H9 (cell line): ENCODE results near the gene NDUFV3. TPM values are rescaled to one million over a fixed set of nuclear protein-coding genes. Genes with fewer than 3 reads are reported as not detected.

ENCODE experiments used
- DNase-seq: peaks from one replicate; pipeline ENCODE4 v3.0.0-alpha.2; 2017
- H2AFZ ChIP-seq: one replicate; pipeline ENCODE4 v1.6.1; 2013; ENCODE audit warnings: mild to moderate bottlenecking, low read length, control low read depth, moderate library complexity
- H2AK5ac ChIP-seq: 2 replicates; pipeline ENCODE4 v1.6.1; 2013; ENCODE audit warnings: low read length, control low read depth, mixed read lengths; ENCODE audit not compliant: insufficient read length
- H2BK120ac ChIP-seq: one replicate; pipeline ENCODE4 v1.6.1; 2013; ENCODE audit warnings: low read depth, mild to moderate bottlenecking, low read length, control low read depth, inconsistent platforms; ENCODE audit not compliant: poor library complexity, severe bottlenecking
- H2BK12ac ChIP-seq: 2 replicates; pipeline ENCODE4 v1.6.1; 2013; ENCODE audit warnings: low read length, control low read depth, mixed read lengths, low read depth; ENCODE audit not compliant: insufficient read length
- H2BK15ac ChIP-seq: 2 replicates; pipeline ENCODE4 v1.6.1; 2013; ENCODE audit warnings: low read depth, low read length, control low read depth
- H2BK20ac ChIP-seq: one replicate; pipeline ENCODE4 v1.6.1; 2013; ENCODE audit warnings: low read depth, mild to moderate bottlenecking, low read length, control low read depth, inconsistent platforms; ENCODE audit not compliant: poor library complexity, severe bottlenecking
- H2BK5ac ChIP-seq: 2 replicates; pipeline ENCODE4 v1.6.1; 2013; ENCODE audit warnings: low read length, control low read depth, mixed read lengths; ENCODE audit not compliant: insufficient read length
- H3K14ac ChIP-seq: 2 replicates; pipeline ENCODE4 v1.6.1; 2013; ENCODE audit warnings: low read length, control low read depth; ENCODE audit not compliant: insufficient read depth
- H3K18ac ChIP-seq: 2 replicates; pipeline ENCODE4 v1.6.1; 2013; ENCODE audit warnings: low read depth, mild to moderate bottlenecking, mixed read lengths, low read length, control low read depth; ENCODE audit not compliant: insufficient read length
- H3K23ac ChIP-seq: 2 replicates; pipeline ENCODE4 v1.6.1; 2013; ENCODE audit warnings: low read length, control low read depth, mixed read lengths, low read depth; ENCODE audit not compliant: insufficient read length
- H3K23me2 ChIP-seq: 2 replicates; pipeline ENCODE4 v1.6.1; 2013; ENCODE audit warnings: low read depth, mild to moderate bottlenecking, mixed read lengths, low read length, control low read depth; ENCODE audit not compliant: insufficient read length, poor library complexity, severe bottlenecking
- H3K27ac ChIP-seq: 2 replicates; pipeline ENCODE4 v1.5.1; 2013; ENCODE audit warnings: low read length, control low read depth, mixed read lengths, low read depth; ENCODE audit not compliant: insufficient read length
- H3K27me3 ChIP-seq: 2 replicates; pipeline ENCODE4 v1.6.1; 2013; ENCODE audit warnings: low read length, control low read depth, inconsistent platforms; ENCODE audit not compliant: insufficient read depth
- H3K4ac ChIP-seq: 2 replicates; pipeline ENCODE4 v1.6.1; 2013; ENCODE audit warnings: low read depth, mild to moderate bottlenecking, control low read depth, inconsistent platforms, low read length, moderate library complexity
- H3K4me1 ChIP-seq: 2 replicates; pipeline ENCODE4 v1.6.1; 2013; ENCODE audit warnings: low read length, control low read depth, inconsistent platforms; ENCODE audit not compliant: insufficient read depth
- H3K4me2 ChIP-seq: 2 replicates; pipeline ENCODE4 v1.6.1; 2013; ENCODE audit warnings: low read length, control low read depth, mixed read lengths; ENCODE audit not compliant: insufficient read length, insufficient read depth
- H3K56ac ChIP-seq: 2 replicates; pipeline ENCODE4 v1.6.1; 2013; ENCODE audit warnings: low read depth, mild to moderate bottlenecking, mixed read lengths, low read length, control low read depth; ENCODE audit not compliant: insufficient read length
- H3K79me1 ChIP-seq: 2 replicates; pipeline ENCODE4 v1.6.1; 2013; ENCODE audit warnings: low read depth, mild to moderate bottlenecking, moderate library complexity, low read length, control low read depth, inconsistent platforms; ENCODE audit not compliant: insufficient read depth, poor library complexity, severe bottlenecking
- H3K79me2 ChIP-seq: 2 replicates; pipeline ENCODE4 v1.6.1; 2013; ENCODE audit warnings: low read length, control low read depth, inconsistent platforms; ENCODE audit not compliant: insufficient read depth
- H3K9ac ChIP-seq: 2 replicates; pipeline ENCODE4 v1.6.1; 2013; ENCODE audit warnings: low read length, control low read depth, mixed read lengths; ENCODE audit not compliant: insufficient read length; ENCODE audit errors: extremely low read depth
- H3K9me3 ChIP-seq: one replicate; pipeline ENCODE4 v1.6.1; 2013; ENCODE audit warnings: low read depth, low read length, inconsistent platforms; ENCODE audit not compliant: control insufficient read depth
- H3T11ph ChIP-seq: one replicate; pipeline ENCODE4 v1.6.1; 2013; ENCODE audit warnings: mild to moderate bottlenecking, low read length, control low read depth, inconsistent platforms
- H4K20me1 ChIP-seq: one replicate; pipeline ENCODE4 v1.6.1; 2013; ENCODE audit not compliant: control insufficient read depth, insufficient read length, insufficient read depth
- H4K5ac ChIP-seq: 2 replicates; pipeline ENCODE4 v1.6.1; 2013; ENCODE audit warnings: low read depth, mild to moderate bottlenecking, mixed read lengths, low read length, control low read depth; ENCODE audit not compliant: insufficient read length
- H4K8ac ChIP-seq: replicated peaks from 2 replicates; pipeline ENCODE4 v1.6.1; 2013; ENCODE audit warnings: low read length, control low read depth, mixed read lengths, low read depth; ENCODE audit not compliant: insufficient read length
- H4K91ac ChIP-seq: 2 replicates; pipeline ENCODE4 v1.6.1; 2013; ENCODE audit warnings: low read depth, mild to moderate bottlenecking, moderate library complexity, mixed read lengths, low read length, control low read depth; ENCODE audit not compliant: insufficient read length
- H3K27ac Mint-ChIP-seq, 3 experiments: 2 replicates in 2 of 3; 3 replicates in 1 of 3; pipeline ENCODE4 v1.8.0; 2020 to 2021; ENCODE audit warnings: mixed read lengths in 3 of 3, mild to moderate bottlenecking in 1 of 3, moderate library complexity in 1 of 3
- H3K27me3 Mint-ChIP-seq: 2 replicates; pipeline ENCODE4 v1.8.0; 2021; ENCODE audit warnings: low read depth, mild to moderate bottlenecking, moderate library complexity, mixed read lengths
- H3K36me3 Mint-ChIP-seq, 3 experiments: 2 replicates in 2 of 3; 3 replicates in 1 of 3; pipeline ENCODE4 v1.8.0; 2020 to 2021; ENCODE audit warnings: low read depth in 3 of 3, mixed read lengths in 3 of 3; ENCODE audit not compliant: insufficient read depth in 1 of 3
- H3K4me1 Mint-ChIP-seq, 2 experiments: 2 replicates each; pipeline ENCODE4 v1.8.0; 2020; ENCODE audit warnings: mixed read lengths in 2 of 2
- H3K4me3 Mint-ChIP-seq, 2 experiments: 2 replicates in 1 of 2; 3 replicates in 1 of 2; pipeline ENCODE4 v1.8.0; 2020 to 2021; ENCODE audit warnings: mild to moderate bottlenecking in 2 of 2, mixed read lengths in 2 of 2, moderate library complexity in 1 of 2
- H3K9me3 Mint-ChIP-seq, 2 experiments: 2 replicates in 1 of 2; 3 replicates in 1 of 2; pipeline ENCODE4 v1.8.0; 2020; ENCODE audit warnings: mild to moderate bottlenecking in 2 of 2, mixed read lengths in 2 of 2, moderate library complexity in 1 of 2
- CTCF ChIP-seq: fragments of 200-600 bp; sonication (generic); conservative IDR thresholded peaks from 3 replicates; pipeline ENCODE4 v1.8.0; 2021; ENCODE audit warnings: antibody characterized with exemption, mild to moderate bottlenecking
- WGBS: extraction: QIAGEN DNeasy Blood & Tissue Kit; methylation state at CpG from one replicate; pipeline ENCODE4 v1.1.7; 2013; ENCODE audit warnings: missing lambda C conversion rate, low lambda C conversion rate, mixed read lengths; ENCODE audit not compliant: insufficient read length; ENCODE audit errors: extremely low coverage; 5-methylcytosine and 5-hydroxymethylcytosine counted together
- total RNA-seq: library from RNA; stranded (reverse); gene quantifications from 2 replicates; pipeline ENCODE4 v1.2.1, GENCODE V29; 2021

Gene NDUFV3
- total RNA-seq, 1 experiment from 2014 or later: 35.6 TPM

DNA sequence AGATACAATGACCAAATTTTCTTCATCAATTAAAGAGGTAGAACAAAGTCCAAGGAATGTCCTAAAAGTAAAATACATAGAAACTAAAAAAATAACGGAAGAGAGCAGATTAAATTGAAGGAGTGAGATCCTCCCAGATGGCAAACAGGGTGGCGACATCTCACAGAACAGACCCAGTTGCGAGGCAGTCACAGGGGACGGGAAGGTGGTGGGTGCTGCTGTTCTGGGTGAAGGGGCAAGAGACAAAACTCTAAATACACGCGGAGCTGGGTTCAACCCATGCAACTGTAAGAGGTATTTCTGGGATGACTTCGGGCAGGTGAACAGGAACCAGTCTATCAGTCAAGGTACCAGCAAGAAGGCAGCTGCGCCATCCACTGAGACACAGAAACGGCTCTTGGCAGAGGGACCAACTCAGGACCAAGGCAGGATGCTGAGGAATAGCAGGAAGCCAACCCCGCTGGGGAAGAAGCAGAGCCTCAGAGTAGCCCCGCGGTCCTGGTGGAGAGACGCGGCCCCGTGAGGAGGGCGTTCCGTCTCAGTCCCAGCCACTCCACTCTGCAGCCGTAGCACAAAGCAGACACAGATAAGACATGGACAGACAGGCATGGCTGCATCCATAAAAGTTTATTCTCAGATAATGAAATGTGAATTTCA, 45.9 kb upstream of the NDUFV3 start:
- H3K36me3 Mint-ChIP-seq: peaks cover 59 to 92% (median 87%) of the 10 kb centered on the region in 3 experiments
- no peaks in the 10 kb centered on the region for H3K23me2 ChIP-seq
- no peak overlapping the region for H3K4me3 Mint-ChIP-seq
- no peaks in the 10 kb centered on the region for H3K9me3 ChIP-seq
- H4K91ac ChIP-seq: no peak overlapping the region
- H3K4me1 Mint-ChIP-seq: no peaks in the 10 kb centered on the region
- no peak overlapping the region for H2BK12ac ChIP-seq
- H3K14ac ChIP-seq: no peak overlapping the region
- H3K4me1 ChIP-seq: no peaks in the 10 kb centered on the region
- H3T11ph ChIP-seq: no peak overlapping the region
- no peak overlapping the region for H3K23ac ChIP-seq
- peaks cover 6% of the 10 kb centered on the region for H3K79me2 ChIP-seq
- H2AFZ ChIP-seq: no peak overlapping the region
- H2AK5ac ChIP-seq: no peak overlapping the region
- no peak overlapping the region for H2BK20ac ChIP-seq
- H2BK120ac ChIP-seq: no peak overlapping the region
- H4K8ac ChIP-seq: no peak overlapping the region
- H2BK5ac ChIP-seq: no peak overlapping the region
- peaks cover 8% of the 10 kb centered on the region for H3K79me1 ChIP-seq
- no peak for TF ChIP-seq CTCF
- H3K27ac Mint-ChIP-seq: peak overlapping the region in 1 of 3 experiments; percentile 83; a peak in 1 of 7 replicates
- no peak overlapping the region for H3K18ac ChIP-seq
- no peak overlapping the region for H3K56ac ChIP-seq
- no peak overlapping the region for H3K27ac ChIP-seq
- no CpG with 5 or more reads among the region's 18 CpGs for WGBS
- peak; percentile 21 for DNase-seq
- H3K27me3 Mint-ChIP-seq: no peaks in the 10 kb centered on the region
- no peak overlapping the region for H3K4me2 ChIP-seq
- H3K4ac ChIP-seq: no peak overlapping the region
- no peak overlapping the region for H2BK15ac ChIP-seq
- no peaks in the 10 kb centered on the region for H4K20me1 ChIP-seq
- H3K9me3 Mint-ChIP-seq: no peaks in the 10 kb centered on the region
- H3K27me3 ChIP-seq: no peaks in the 10 kb centered on the region
- no peak overlapping the region for H4K5ac ChIP-seq
- H3K9ac ChIP-seq: no peak overlapping the region
